Erythroblast (primary cell): ENCODE data around the gene PEX26.

Experiments used
- GATA1 ChIP-seq: IDR thresholded peaks from 2 replicates; pipeline ENCODE4 v1.6.1; 2011; ENCODE audit warnings: low read depth, mild to moderate bottlenecking, control low read depth, low read length, moderate library complexity
- POLR2A ChIP-seq: IDR thresholded peaks from 2 replicates; pipeline ENCODE4 v1.6.1; 2011; ENCODE audit warnings: mild to moderate bottlenecking, low read length

DNA sequence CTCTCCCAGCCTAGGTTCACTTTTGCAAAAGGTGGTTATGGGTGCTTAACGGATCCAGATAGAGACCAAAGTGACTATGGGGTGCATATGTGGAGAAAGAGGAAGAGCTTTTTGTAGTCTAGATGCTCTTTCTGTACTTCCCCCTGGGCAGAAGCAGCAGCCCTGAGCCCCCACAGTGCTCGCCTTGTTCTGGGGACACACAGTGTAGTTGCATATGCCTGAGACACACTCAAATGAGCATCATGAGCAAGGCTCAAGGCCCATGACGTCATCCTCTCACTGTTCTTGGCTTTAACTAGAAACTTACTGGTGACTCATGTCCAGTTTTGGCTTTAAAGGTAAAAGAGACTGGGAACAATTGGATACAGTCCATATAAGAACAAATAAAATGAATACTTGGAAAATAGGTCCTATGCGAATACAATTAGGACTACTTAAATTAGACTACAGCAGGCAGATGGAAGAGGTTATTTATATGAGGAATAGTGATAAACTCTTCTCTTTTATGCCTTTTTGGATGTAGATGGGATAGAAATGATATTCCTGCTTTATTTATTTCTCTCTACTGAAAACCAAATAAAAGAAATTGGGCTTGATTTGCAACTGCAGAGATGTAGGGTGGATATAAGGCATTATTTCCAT, 20.1 kb upstream of the PEX26 start:
- TF ChIP-seq POLR2A (no peak), GATA1 (no peak)
